Left renal pelvis (tissue), 4 donors: ENCODE results near the gene TFE3. TPM values are rescaled to one million over a fixed set of nuclear protein-coding genes. Genes with fewer than 3 reads are reported as not detected.

Experiments
- DNase-seq, 4 donors: peaks; one replicate each; pipeline ENCODE4 v3.0.0-alpha.2; 2013; ENCODE audit warnings: low read depth in 4 of 4, low spot score in 3 of 4
- polyA plus RNA-seq, 4 donors: library from polyadenylated mRNA; unstranded; fragments of 120-200 nt; gene quantifications; one replicate each; pipeline ENCODE4 v1.2.1, GENCODE V29; 2013; ENCODE audit not compliant: insufficient read length in 4 of 4

Gene TFE3
- polyA plus RNA-seq, 4 donors, result 26.8 to 38.4 (median 34.1) TPM

- DNase-seq, result no peak
Observed at GRCh38 chrX:49061916-49062315, 18.8 kb upstream of the TFE3 start.

GRCh38 chrX:49061490-49061889, 18.3 kb upstream of the TFE3 start:
- no peak for DNase-seq

GRCh38 chrX:49060914-49061313, 17.8 kb upstream of the TFE3 start:
- DNase-seq, result no peak

DNA sequence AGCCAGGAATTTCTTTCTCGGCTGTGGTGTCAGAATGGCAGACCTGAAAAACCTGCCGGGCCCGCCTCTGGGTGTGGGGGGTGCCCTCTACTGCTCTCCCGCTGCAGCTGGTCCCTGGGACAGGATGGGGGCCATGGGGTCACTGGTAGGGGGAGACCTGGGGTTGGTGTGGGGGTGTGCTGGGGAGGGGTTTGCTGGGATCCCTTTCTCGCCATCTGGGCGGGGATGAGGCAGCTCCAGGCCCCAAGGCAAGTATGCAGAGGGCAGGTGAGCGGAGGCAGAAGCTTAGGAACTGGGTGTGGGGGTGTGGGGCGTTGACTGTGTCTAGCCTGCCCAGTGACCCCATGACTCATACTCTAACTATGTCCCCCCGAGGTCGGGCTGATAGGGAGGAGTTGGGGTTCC, 16.5 kb upstream of the TFE3 start:
- DNase-seq, result no peak

GRCh38 chrX:49059201-49059600, 16.0 kb upstream of the TFE3 start:
- DNase-seq, result no peak

DNA sequence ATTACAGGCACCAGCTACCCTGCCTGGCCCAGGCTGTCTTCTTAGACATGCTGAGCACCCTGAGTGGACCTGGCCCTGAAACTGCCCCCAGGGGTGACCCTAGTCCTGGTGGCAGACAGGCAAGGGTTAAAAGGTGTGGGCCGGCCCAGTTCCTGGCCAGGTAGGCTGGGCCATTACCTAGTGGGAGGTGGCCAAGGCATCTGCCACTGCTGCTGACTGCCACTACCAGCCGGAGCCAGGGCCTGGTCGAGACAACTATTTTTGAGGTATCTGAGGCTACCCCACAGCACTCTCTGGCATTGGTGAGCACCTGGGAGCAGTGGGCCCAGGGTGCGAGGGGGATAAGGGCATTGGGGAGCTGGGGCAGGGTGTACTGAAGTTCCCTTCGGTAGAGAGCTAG, 15.6 kb upstream of the TFE3 start, which contains the start of gene CCDC120:
TSS of gene CCDC120 (plus strand) at position 206 of the 400 bp plus-strand sequence. CDS start 3,043 bp downstream, outside the sequence.
- DNase-seq, result no peak

DNA sequence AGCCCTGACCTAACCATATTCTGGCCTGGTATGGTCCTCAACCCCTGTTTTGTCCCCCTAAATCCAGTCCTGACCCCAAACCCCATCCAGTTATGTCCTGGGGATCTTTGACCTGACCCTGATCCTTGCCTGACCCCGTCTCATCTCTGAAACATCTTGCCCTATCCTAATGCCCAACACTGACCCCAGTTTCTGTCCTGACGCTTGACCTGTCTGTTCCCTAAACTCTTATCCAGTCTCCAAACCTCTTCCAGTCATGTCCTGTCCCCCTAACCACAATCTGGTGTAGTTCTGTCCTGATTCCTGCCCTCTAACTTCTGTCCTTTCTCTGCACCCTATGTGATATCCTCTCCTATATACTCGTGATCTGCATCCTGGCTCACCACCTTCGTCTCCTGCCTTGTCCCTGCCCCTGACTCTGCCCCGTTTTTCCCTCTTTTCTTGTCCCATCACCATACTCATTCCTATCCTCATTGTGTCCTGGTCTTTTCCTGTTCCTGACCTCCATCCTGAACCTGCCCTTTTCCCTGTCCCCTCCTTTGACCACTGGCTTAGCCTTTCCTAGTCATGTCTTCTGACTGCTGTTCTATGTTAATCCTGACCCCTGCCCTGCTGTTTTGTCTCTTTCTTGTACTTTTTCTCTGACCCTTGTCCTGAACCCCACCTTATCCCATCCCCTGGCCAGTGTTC, 11.1 kb upstream of the TFE3 start:
- DNase-seq, result no peak

- no peak for DNase-seq
Observed at GRCh38 chrX:49053223-49054072, 10.3 kb upstream of the TFE3 start.

GRCh38 chrX:49043987-49044281, 777 bp upstream of the TFE3 start:
- DNase-seq, result no peak

DNA sequence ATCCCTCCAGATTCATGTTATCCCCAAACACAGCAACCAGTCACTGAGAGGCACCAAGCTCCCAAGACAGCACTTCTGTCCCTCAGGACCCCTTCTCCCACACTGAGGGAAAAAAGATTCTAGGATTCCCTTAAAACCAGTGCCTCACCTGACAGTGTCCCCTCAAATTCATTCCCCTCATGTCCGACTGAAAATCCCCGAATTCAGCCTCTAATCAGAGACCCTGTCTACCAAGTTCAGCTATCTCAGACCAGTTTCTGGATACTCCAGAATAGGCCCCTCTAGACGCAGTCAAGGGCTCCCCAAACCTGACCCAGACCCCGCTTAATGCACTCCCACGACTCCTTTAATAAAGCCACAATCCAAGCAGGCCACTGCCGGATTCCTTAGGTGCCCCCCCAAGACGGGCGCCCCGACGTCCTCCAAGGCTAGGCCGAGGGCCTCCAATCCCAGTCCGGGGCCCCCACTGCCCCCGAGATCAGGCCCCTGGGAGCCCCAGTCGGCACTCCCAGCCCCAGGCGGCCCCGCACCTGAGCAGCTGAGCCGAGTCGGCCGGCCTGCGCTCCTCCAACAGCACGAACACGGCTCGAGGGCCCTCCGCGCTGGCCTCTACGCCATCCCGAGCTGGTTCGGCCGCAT, 457 bp downstream of the TFE3 start:
- DNase-seq, result no peak

DNA sequence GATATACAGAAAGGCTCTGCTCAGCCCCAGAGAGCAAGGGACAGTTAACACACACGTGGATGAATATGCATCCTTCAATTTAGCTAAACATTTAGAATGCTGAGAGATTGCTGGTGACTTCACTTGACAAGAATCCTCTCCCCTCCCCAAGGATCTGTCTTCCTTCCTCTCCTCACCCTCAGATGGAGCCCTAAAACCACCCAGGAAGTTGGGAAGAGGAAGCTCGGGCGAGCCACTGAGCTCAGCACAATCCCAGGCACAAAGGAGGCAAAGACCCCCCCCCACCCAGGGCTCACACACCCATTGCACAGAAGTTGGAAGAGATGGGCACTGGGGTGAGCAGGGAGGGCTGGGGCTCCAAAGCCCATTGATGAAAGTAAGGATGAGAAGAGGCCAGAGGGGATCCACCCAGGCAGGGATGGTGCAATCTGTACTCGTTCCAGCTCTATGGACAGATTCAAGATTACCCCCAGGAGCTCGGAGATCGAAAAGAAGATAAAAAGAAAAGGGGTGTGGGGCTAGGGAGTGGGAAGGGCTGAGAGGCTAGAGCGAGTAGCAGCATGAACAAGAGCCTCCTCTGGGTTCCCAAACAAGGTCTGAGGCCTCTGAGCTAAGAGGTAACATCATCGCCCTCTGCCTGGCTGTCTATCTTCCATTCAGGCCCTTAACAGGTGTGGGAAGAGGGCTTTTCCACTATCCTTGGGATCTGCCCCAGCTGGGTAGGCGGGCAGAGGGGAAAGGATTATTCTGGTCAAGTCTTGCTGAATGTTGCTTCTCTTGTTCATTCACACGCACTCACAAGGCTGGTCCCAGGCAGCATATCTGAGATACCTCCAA, 1.2 kb downstream of the TFE3 start:
- no peak for DNase-seq

- no peak for DNase-seq
Observed at GRCh38 chrX:49040376-49040955, 2.7 kb downstream of the TFE3 start.

- DNase-seq, result peak in 3 of 4 donors; percentile 45 to 68 (median 52)
Observed at GRCh38 chrX:49039598-49040375, 3.4 kb downstream of the TFE3 start.

DNA sequence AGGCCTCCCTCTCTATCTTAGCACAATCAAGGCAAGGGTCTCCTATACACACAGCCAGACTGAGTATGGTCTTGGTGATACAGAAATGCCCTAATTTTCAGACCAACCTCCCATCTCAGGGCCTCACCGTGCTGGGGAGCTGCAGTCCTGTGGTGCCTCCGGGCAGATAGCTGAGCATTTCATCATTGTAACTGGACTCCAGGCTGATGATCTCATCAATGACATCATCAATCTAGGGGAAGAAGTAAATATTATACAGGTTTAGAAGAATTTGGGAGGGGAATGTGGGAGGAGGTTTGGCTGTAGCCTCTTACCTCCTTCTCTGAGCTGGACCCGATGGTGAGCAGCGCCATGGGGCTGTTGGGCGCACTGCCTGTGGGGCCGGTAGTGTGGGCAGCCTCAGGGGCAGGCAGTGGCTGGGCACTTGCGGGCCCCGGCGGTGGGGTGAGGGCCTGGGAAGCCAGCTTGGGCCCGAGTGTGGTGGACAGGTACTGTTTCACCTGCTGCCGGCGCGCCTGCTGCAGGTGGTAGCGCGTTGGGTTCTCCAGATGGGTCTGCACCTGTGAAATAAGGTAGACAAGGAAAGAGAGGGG, 5.2 kb downstream of the TFE3 start:
- no peak for DNase-seq

DNA sequence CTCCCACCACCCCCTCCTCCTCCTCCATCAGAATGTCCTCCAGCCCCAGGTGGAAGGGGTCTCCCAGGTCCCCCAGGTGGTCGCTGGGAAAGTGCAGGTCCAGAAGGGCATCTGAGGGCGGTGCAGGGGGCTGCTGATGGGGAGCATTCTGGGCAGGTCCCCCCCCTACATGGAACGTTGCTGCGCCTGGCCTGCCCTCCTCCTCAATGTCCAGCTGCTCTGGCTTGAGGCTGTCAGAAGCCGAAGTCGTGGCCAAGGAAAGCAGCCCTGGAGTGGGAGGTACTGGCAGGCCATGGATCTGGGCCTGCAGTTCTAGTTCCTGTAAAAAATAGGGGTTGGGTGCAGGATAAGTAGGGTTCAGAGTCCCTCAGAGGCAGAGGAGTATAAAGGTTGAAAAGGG, 12.9 kb downstream of the TFE3 start:
- DNase-seq, result no peak

- DNase-seq, result no peak
Observed at GRCh38 chrX:49029876-49030275, 13.3 kb downstream of the TFE3 start.

GRCh38 chrX:49019599-49020249, 23.4 kb downstream of the TFE3 start:
- no peak for DNase-seq

GRCh38 chrX:49019050-49019449, 24.1 kb downstream of the TFE3 start:
- DNase-seq, result no peak

- DNase-seq, result no peak
Observed at GRCh38 chrX:49003696-49004095, 39.5 kb downstream of the TFE3 start.
